KMS-11 (cell line): ENCODE results near the gene GPER1.

ENCODE experiments used
- H2AFZ ChIP-seq: fragments of 200-600 bp; sonication (generic); 2 replicates; pipeline ENCODE4 v1.6.1; 2016; ENCODE audit warnings: antibody characterized with exemption, mixed run types, low read depth
- H3K27ac ChIP-seq: fragments of 200-600 bp; sonication (generic); 2 replicates; pipeline ENCODE4 v1.6.1; 2016; ENCODE audit warnings: mild to moderate bottlenecking, mixed run types
- H3K27me3 ChIP-seq: fragments of 200-600 bp; sonication (generic); 2 replicates; pipeline ENCODE4 v1.6.1; 2017; ENCODE audit warnings: mild to moderate bottlenecking, low read depth, mixed run types, moderate library complexity; ENCODE audit not compliant: insufficient read depth
- H3K36me3 ChIP-seq: fragments of 200-600 bp; sonication (generic); 2 replicates; pipeline ENCODE4 v1.6.1; 2017; ENCODE audit warnings: mild to moderate bottlenecking, mixed run types; ENCODE audit not compliant: insufficient read depth
- H3K4me1 ChIP-seq: fragments of 200-600 bp; sonication (generic); 2 replicates; pipeline ENCODE4 v1.6.1; 2016; ENCODE audit warnings: mild to moderate bottlenecking, low read depth, mixed run types; ENCODE audit not compliant: poor library complexity, severe bottlenecking
- H3K4me2 ChIP-seq: fragments of 200-600 bp; sonication (generic); 2 replicates; pipeline ENCODE4 v1.7.0; 2016; ENCODE audit warnings: mild to moderate bottlenecking, mixed run types
- H3K4me3 ChIP-seq: fragments of 200-600 bp; sonication (generic); IDR thresholded peaks from 2 replicates; pipeline ENCODE4 v1.6.1; 2017; ENCODE audit warnings: low read depth, low read length, mixed read lengths; ENCODE audit not compliant: insufficient read depth
- H3K79me2 ChIP-seq: fragments of 200-600 bp; sonication (generic); 2 replicates; pipeline ENCODE4 v1.6.1; 2016; ENCODE audit warnings: low read depth, mixed run types; ENCODE audit not compliant: insufficient read depth
- H3K9ac ChIP-seq: fragments of 200-600 bp; sonication (generic); 2 replicates; pipeline ENCODE4 v1.6.1; 2016; ENCODE audit warnings: mild to moderate bottlenecking, mixed run types
- H4K20me1 ChIP-seq: fragments of 200-600 bp; sonication (generic); 2 replicates; pipeline ENCODE4 v1.6.1; 2016; ENCODE audit warnings: mild to moderate bottlenecking, mixed run types; ENCODE audit not compliant: insufficient read depth
- TF ChIP-seq, protein P1 (sequence below): fragments of 200-600 bp; sonication (generic); conservative IDR thresholded peaks from 2 replicates; pipeline ENCODE4 v1.6.1; 2017; ENCODE audit warnings: low read depth, mild to moderate bottlenecking, antibody characterized with exemption, low read length, moderate library complexity, mixed read lengths

The GPER1 gene

GRCh38 chr7:1080252-1080920 lies 7.5 kb upstream of the GPER1 start:
- TF ChIP-seq, protein P1, sequence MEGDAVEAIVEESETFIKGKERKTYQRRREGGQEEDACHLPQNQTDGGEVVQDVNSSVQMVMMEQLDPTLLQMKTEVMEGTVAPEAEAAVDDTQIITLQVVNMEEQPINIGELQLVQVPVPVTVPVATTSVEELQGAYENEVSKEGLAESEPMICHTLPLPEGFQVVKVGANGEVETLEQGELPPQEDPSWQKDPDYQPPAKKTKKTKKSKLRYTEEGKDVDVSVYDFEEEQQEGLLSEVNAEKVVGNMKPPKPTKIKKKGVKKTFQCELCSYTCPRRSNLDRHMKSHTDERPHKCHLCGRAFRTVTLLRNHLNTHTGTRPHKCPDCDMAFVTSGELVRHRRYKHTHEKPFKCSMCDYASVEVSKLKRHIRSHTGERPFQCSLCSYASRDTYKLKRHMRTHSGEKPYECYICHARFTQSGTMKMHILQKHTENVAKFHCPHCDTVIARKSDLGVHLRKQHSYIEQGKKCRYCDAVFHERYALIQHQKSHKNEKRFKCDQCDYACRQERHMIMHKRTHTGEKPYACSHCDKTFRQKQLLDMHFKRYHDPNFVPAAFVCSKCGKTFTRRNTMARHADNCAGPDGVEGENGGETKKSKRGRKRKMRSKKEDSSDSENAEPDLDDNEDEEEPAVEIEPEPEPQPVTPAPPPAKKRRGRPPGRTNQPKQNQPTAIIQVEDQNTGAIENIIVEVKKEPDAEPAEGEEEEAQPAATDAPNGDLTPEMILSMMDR: no peak
- no peak overlapping the region for H3K27ac ChIP-seq
- H3K4me1 ChIP-seq: no peaks in the 10 kb centered on the region
- no peak overlapping the region for H3K4me2 ChIP-seq
- H3K36me3 ChIP-seq: no peaks in the 10 kb centered on the region
- H3K9ac ChIP-seq: no peak overlapping the region
- no peaks in the 10 kb centered on the region for H3K27me3 ChIP-seq
- H2AFZ ChIP-seq: no peak overlapping the region
- no peaks in the 10 kb centered on the region for H3K79me2 ChIP-seq
- no peaks in the 10 kb centered on the region for H4K20me1 ChIP-seq
- no peak overlapping the region for H3K4me3 ChIP-seq

GRCh38 chr7:1080921-1081255 lies 7.0 kb upstream of the GPER1 start:
- no peak overlapping the region for H2AFZ ChIP-seq
- no peaks in the 10 kb centered on the region for H3K79me2 ChIP-seq
- H3K27ac ChIP-seq: no peak overlapping the region
- H3K27me3 ChIP-seq: no peaks in the 10 kb centered on the region
- no peaks in the 10 kb centered on the region for H3K36me3 ChIP-seq
- no peaks in the 10 kb centered on the region for H4K20me1 ChIP-seq
- TF ChIP-seq, protein P1: no peak
- H3K4me3 ChIP-seq: no peak overlapping the region
- no peaks in the 10 kb centered on the region for H3K4me1 ChIP-seq
- no peak overlapping the region for H3K4me2 ChIP-seq
- H3K9ac ChIP-seq: no peak overlapping the region

- Histone ChIP-seq H2AFZ (no peak overlapping the region), H3K27ac (no peak overlapping the region), H3K9ac (no peak overlapping the region), H3K4me1 (no peaks in the 10 kb centered on the region), H4K20me1 (no peaks in the 10 kb centered on the region), H3K79me2 (no peaks in the 10 kb centered on the region), H3K27me3 (no peaks in the 10 kb centered on the region), H3K4me2 (no peak overlapping the region), H3K4me3 (no peak overlapping the region), H3K36me3 (no peaks in the 10 kb centered on the region)
- TF ChIP-seq, protein P1: no peak
Observed at GRCh38 chr7:1081336-1081735, 6.6 kb upstream of the GPER1 start.

DNA sequence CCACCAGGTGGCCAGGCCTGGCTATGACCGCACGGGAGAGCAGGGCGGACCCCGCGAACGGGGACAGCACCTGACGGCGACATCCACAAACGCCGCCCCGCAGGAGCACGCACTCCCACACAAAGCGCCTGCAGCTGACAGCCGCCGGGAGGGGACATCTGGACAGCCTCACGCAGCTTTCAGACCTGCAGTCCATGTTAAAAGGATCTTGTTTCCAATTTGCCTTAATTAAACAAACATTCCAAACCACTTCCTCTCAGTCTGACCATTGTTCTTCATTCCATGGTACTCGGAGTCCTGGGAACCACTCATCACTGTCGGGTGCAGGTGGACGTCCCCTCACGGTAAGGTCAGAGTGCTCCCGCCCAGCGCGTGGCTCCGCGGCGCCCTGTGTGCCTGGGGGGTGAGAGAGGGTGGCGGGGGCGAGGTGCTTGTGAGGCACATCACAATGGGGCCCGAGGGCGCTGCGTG lies 5.9 kb upstream of the GPER1 start:
- no peak overlapping the region for H3K9ac ChIP-seq
- no peak overlapping the region for H3K4me3 ChIP-seq
- H3K27ac ChIP-seq: no peak overlapping the region
- no peaks in the 10 kb centered on the region for H3K79me2 ChIP-seq
- H3K36me3 ChIP-seq: no peaks in the 10 kb centered on the region
- no peaks in the 10 kb centered on the region for H3K4me1 ChIP-seq
- H3K4me2 ChIP-seq: no peak overlapping the region
- TF ChIP-seq, protein P1: no peak
- H4K20me1 ChIP-seq: no peaks in the 10 kb centered on the region
- no peak overlapping the region for H2AFZ ChIP-seq
- H3K27me3 ChIP-seq: no peaks in the 10 kb centered on the region
